A673 (cell line): Measurements from ENCODE around the gene AGBL5. TPM values are rescaled to one million over a fixed set of nuclear protein-coding genes. Genes with fewer than 3 reads are reported as not detected.
A peak's percentile ranks its signal among the peaks of the same experiment; 100 is the strongest.

Experiments
- BruUV-seq: library from RNA; stranded (reverse); fragments of 400-500 nt; replicated peaks from 2 replicates; lab custom pipeline; 2021; lab: Mats Ljungman, UMichigan
- CTCF ChIA-PET: fragments of 300-600 bp; sonication (Branson Sonifier 250); formaldehyde crosslinking; loops from one replicate; lab custom pipeline; 2022; ENCODE audit warnings: antibody characterized with exemption; lab: Charles Lee
- POLR2A ChIA-PET: fragments of 300-600 bp; sonication (Branson Sonifier 250); formaldehyde crosslinking; loops from one replicate; lab custom pipeline; 2022; ENCODE audit warnings: antibody characterized with exemption; ENCODE audit not compliant: low non-redundant PET; lab: Charles Lee
- DNase-seq: peaks from one replicate; pipeline ENCODE4 v3.0.0-alpha.2; 2015; ENCODE audit warnings: low spot score
- H3K27ac ChIP-seq: fragments of 200-600 bp; sonication (generic); 2 replicates; pipeline ENCODE4 v1.5.1; 2016; ENCODE audit warnings: mixed run types, low read depth, mild to moderate bottlenecking, mixed read lengths, antibody characterized with exemption, low read length; ENCODE audit not compliant: poor library complexity, severe bottlenecking
- H3K27me3 ChIP-seq: fragments of 200-600 bp; sonication (generic); replicated peaks from 2 replicates; pipeline ENCODE4 v1.6.1; 2017; ENCODE audit warnings: mixed run types, low read depth, mild to moderate bottlenecking, mixed read lengths, antibody characterized with exemption, low read length; ENCODE audit not compliant: insufficient read depth, poor library complexity
- H3K36me3 ChIP-seq: fragments of 200-600 bp; sonication (generic); 2 replicates; pipeline ENCODE4 v1.6.1; 2016; ENCODE audit warnings: mixed run types, mild to moderate bottlenecking, mixed read lengths, antibody characterized with exemption, low read length; ENCODE audit not compliant: insufficient read depth, poor library complexity, severe bottlenecking
- H3K4me1 ChIP-seq: fragments of 200-600 bp; sonication (generic); 2 replicates; pipeline ENCODE4 v1.6.1; 2017; ENCODE audit warnings: mixed run types, mild to moderate bottlenecking, mixed read lengths, antibody characterized with exemption, low read length; ENCODE audit not compliant: insufficient read depth, poor library complexity, severe bottlenecking
- H3K4me3 ChIP-seq: fragments of 200-600 bp; sonication (generic); 2 replicates; pipeline ENCODE4 v1.5.1; 2016; ENCODE audit warnings: low read depth, mixed run types, mild to moderate bottlenecking, mixed read lengths, low read length; ENCODE audit not compliant: poor library complexity, severe bottlenecking
- H3K9me3 ChIP-seq: fragments of 200-600 bp; sonication (generic); 2 replicates; pipeline ENCODE4 v1.6.1; 2016; ENCODE audit warnings: mixed run types, low read depth, mild to moderate bottlenecking, mixed read lengths, antibody characterized with exemption, low read length; ENCODE audit not compliant: poor library complexity, severe bottlenecking
- EZH2 ChIP-seq: fragments of 200-600 bp; sonication (generic); IDR thresholded peaks from 2 replicates; pipeline ENCODE4 v1.6.1; 2017; ENCODE audit warnings: borderline replicate concordance, low read depth, mild to moderate bottlenecking, mixed read lengths, antibody characterized with exemption, low read length; ENCODE audit not compliant: poor library complexity, severe bottlenecking
- intact Hi-C: fragments of 100-400 bp; cut with micrococcal nuclease; formaldehyde crosslinking; loops from one replicate; pipeline ENCODE4 v1.10.0; 2022; ENCODE audit not compliant: unreplicated experiment
- total RNA-seq: library from RNA; stranded (reverse); gene quantifications from 2 replicates; pipeline ENCODE4 v1.2.3, GENCODE V29; 2021
- TF ChIP-seq, protein P1 (sequence below): fragments of 300-800, 200-600 bp; sonication (generic); conservative IDR thresholded peaks from 2 replicates; pipeline ENCODE4 v1.5.1; 2017; ENCODE audit warnings: low read depth, mild to moderate bottlenecking, antibody characterized with exemption, low read length, moderate library complexity, mixed read lengths

AGBL5 gene
- total RNA-seq, 1 experiment from 2014 or later: 64.1 TPM

DNA sequence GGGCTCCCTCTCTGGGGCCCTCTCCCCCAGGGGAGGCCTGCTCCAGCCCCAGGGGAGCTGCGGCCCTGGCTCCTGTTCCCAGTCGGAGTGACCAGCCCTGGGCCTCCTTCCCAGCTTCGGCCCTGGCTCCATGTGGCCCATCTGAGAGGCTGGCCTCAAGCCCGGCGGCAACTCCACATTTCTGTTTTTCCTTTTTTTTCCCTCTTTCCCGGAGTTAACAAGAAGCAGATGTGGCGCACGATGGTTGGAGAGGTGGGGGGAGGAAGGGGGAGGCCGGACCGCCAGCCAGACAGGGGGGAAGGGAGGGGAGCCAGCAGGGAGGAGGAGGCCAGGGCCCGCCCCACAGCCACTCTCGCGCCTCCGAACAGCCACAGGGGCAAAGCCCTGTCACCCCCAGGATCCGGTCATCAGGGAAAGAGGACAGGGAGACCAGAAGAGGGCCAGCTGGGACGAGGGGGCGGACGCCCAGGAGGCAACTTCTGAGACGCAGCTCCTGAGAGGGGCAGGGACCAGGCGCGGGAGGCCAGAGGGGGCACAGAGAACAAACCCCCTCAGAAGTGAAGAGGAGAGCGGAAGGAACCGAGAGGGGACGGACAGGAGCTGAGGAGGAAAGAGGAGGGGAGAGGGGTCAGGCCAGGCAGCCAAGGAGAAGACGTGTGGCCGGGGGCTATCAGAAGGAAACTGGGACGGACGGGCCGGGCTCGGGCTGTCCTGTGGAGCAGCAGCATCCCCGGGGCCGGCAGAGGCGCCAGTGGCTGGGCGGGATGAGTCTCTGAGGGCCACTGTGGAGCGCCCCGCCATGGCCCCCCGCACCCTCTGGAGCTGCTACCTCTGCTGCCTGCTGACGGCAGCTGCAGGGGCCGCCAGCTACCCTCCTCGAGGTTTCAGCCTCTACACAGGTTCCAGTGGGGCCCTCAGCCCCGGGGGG, 27.1 kb downstream of the AGBL5 start, which contains the start of gene EMILIN1:
Gene EMILIN1, plus strand, starts transcription at position 349 of the 928 bp plus-strand sequence. Its CDS starts 451 bp downstream, at position 800.
- peaks cover 44% of the 10 kb centered on the region for H3K4me1 ChIP-seq
- H3K4me3 ChIP-seq: peak within 1 kb of the TSS; percentile 36
- TF ChIP-seq, protein P1, sequence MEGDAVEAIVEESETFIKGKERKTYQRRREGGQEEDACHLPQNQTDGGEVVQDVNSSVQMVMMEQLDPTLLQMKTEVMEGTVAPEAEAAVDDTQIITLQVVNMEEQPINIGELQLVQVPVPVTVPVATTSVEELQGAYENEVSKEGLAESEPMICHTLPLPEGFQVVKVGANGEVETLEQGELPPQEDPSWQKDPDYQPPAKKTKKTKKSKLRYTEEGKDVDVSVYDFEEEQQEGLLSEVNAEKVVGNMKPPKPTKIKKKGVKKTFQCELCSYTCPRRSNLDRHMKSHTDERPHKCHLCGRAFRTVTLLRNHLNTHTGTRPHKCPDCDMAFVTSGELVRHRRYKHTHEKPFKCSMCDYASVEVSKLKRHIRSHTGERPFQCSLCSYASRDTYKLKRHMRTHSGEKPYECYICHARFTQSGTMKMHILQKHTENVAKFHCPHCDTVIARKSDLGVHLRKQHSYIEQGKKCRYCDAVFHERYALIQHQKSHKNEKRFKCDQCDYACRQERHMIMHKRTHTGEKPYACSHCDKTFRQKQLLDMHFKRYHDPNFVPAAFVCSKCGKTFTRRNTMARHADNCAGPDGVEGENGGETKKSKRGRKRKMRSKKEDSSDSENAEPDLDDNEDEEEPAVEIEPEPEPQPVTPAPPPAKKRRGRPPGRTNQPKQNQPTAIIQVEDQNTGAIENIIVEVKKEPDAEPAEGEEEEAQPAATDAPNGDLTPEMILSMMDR: no peak
- no peak for TF ChIP-seq EZH2
- intact Hi-C loops: no loop called here
- BruUV-seq: no TSS peak
- DNase-seq: peak; percentile 86
- H3K36me3 ChIP-seq: no peaks in the 10 kb centered on the region
- H3K27me3 ChIP-seq: no peaks in the 10 kb centered on the region
- CTCF ChIA-PET: no interaction called here
- peak within 1 kb of the TSS; percentile 80 for H3K27ac ChIP-seq
- POLR2A ChIA-PET: no interaction called here
- H3K9me3 ChIP-seq: no peaks in the 10 kb centered on the region

DNA sequence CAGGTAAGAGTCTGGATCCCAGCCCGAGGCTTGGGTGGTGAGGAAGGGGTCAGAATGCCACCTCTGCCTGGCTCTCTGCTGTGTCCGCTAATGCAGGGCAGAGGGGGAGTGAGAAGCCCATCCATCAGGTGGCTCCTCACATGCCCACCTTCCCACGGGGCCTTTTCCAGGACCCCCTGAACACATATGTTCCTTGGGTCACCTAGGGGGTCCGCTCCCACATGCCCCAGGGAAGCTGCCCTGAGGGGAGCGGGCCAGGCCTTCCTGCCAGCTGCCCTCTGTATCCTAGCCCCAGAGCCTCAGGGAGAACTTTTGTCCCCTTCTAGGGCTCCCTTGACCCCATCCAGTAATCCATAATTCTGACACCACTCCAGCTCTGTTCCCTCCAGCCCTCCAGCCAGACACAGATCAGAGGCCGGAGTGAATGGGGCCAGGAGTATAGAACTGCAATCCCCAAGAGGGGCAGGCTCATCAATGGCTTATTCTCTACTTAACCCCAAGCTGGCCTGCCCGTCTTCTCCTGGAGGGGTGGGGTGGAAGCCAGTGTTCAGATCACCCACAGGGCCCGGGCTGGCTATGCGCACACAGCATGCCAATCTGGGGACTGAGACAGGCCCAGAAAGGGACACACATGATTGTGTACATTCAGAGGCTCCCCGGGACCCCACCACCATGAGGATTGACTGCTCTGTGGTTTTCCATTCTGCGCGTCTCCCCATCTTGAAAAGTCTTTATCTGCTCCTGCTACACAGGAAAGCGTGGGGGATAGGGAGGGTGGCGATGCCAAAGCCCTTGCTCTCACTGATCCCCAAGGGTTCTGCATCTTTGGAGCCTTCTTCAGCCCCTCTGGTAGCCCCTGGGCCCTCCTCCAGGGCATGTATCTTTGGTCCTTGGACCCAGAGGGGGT, 28.0 kb downstream of the AGBL5 start:
- H3K4me3 ChIP-seq: peak overlapping the region; percentile 36
- DNase-seq: no peak
- BruUV-seq: no TSS peak
- TF ChIP-seq, protein P1: no peak
- TF ChIP-seq EZH2: no peak
- H3K27me3 ChIP-seq: no peaks in the 10 kb centered on the region
- peaks cover 39% of the 10 kb centered on the region for H3K4me1 ChIP-seq
- no peaks in the 10 kb centered on the region for H3K9me3 ChIP-seq
- no peaks in the 10 kb centered on the region for H3K36me3 ChIP-seq
- ChIA-PET POLR2A (no interaction called here), CTCF (interaction anchor here (0.6 kb wide), 1 partner anchor 603 kb away, joined by 4 read pairs; no protein-coding TSS in a partner anchor)
- intact Hi-C loops: no loop called here
- H3K27ac ChIP-seq: peak overlapping the region; percentile 80

DNA sequence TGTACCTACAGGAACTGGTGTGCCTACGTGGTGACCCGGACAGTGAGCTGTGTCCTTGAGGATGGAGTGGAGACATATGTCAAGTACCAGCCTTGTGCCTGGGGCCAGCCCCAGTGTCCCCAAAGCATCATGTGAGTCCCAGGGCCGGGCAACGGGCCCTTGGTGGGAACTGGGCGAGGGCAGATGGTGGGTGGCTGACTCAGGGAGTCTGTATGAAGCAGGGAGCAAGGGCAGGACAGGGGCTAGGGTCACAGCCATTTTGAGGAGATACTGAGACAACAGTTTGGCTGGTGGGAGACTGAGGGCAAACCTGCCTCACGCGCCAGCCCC, 28.6 kb downstream of the AGBL5 start:
- Histone ChIP-seq H3K27me3 (no peaks in the 10 kb centered on the region), H3K36me3 (no peaks in the 10 kb centered on the region), H3K4me3 (peak overlapping the region; percentile 36), H3K9me3 (no peaks in the 10 kb centered on the region), H3K4me1 (peaks cover 33% of the 10 kb centered on the region), H3K27ac (peak overlapping the region; percentile 80)
- BruUV-seq: no TSS peak
- ChIA-PET POLR2A (no interaction called here), CTCF (interaction anchor here (0.6 kb wide), 1 partner anchor 602 kb away, joined by 4 read pairs; no protein-coding TSS in a partner anchor)
- intact Hi-C loops: no loop called here
- TF ChIP-seq, protein P1: no peak
- no peak for TF ChIP-seq EZH2
- no peak for DNase-seq
